WERI-Rb-1 (cell line): ENCODE data around the gene EEFSEC.

Experiments
- DNase-seq: peaks from one replicate; pipeline ENCODE4 v3.0.0-alpha.2; 2020
- H3K27ac ChIP-seq: fragments of 250-450 bp; sonication (Bioruptor Pico); 2 replicates; pipeline ENCODE4 v1.5.1; 2020; ENCODE audit warnings: mild to moderate bottlenecking, moderate library complexity
- H3K27me3 ChIP-seq: fragments of 250-450 bp; sonication (Bioruptor Pico); 2 replicates; pipeline ENCODE4 v1.5.1; 2021; ENCODE audit warnings: mild to moderate bottlenecking, low read depth, moderate library complexity; ENCODE audit not compliant: insufficient read depth, severe bottlenecking
- H3K36me3 ChIP-seq: fragments of 250-450 bp; sonication (Bioruptor Pico); 2 replicates; pipeline ENCODE4 v1.5.1; 2020; ENCODE audit warnings: mild to moderate bottlenecking, moderate library complexity
- H3K4me3 ChIP-seq: 2 replicates; pipeline ENCODE4 v1.5.1; 2011; ENCODE audit warnings: low read depth, mild to moderate bottlenecking, control low read depth, low read length
- H3K9me3 ChIP-seq: fragments of 250-450 bp; sonication (Bioruptor Pico); 2 replicates; pipeline ENCODE4 v1.5.1; 2021; ENCODE audit warnings: mild to moderate bottlenecking, moderate library complexity; ENCODE audit not compliant: severe bottlenecking
- CTCF ChIP-seq: IDR thresholded peaks from 2 replicates; pipeline ENCODE4 v1.5.1; 2011; ENCODE audit warnings: low read depth, mild to moderate bottlenecking, control low read depth, inconsistent platforms, low read length

EEFSEC gene

GRCh38 chr3:128399221-128399915 is 246.1 kb downstream of the EEFSEC start:
- Histone ChIP-seq H3K27ac (no peak overlapping the region; the same call in 1 of the 2 replicates), H3K27me3 (no peaks in the 10 kb centered on the region), H3K9me3 (no peaks in the 10 kb centered on the region), H3K36me3 (no peaks in the 10 kb centered on the region), H3K4me3 (no peak overlapping the region)
- TF ChIP-seq CTCF, result no peak
- no peak for DNase-seq

- no peak overlapping the region for H3K4me3 ChIP-seq
- H3K36me3 ChIP-seq, result no peaks in the 10 kb centered on the region
- TF ChIP-seq CTCF, result no peak
- no peak for DNase-seq
- no peaks in the 10 kb centered on the region for H3K9me3 ChIP-seq
- H3K27me3 ChIP-seq, result no peaks in the 10 kb centered on the region
- no peak overlapping the region for H3K27ac ChIP-seq
These were observed 247.4 kb downstream of the EEFSEC start for GRCh38 chr3:128400671-128401070.

GRCh38 chr3:128402319-128402718 is 249.0 kb downstream of the EEFSEC start:
- no peak overlapping the region for H3K27ac ChIP-seq

GRCh38 chr3:128402998-128403397 is 249.7 kb downstream of the EEFSEC start:
- no peak overlapping the region for H3K4me3 ChIP-seq
- no peaks in the 10 kb centered on the region for H3K36me3 ChIP-seq
- no peak for TF ChIP-seq CTCF
- H3K27ac ChIP-seq, result no peak overlapping the region
- H3K9me3 ChIP-seq, result no peaks in the 10 kb centered on the region
- no peaks in the 10 kb centered on the region for H3K27me3 ChIP-seq
- no peak for DNase-seq

More at GRCh38 chr3:128402319-128402718, 249.0 kb downstream of the EEFSEC start:
- no peaks in the 10 kb centered on the region for H3K36me3 ChIP-seq
- no peaks in the 10 kb centered on the region for H3K27me3 ChIP-seq
- no peak for DNase-seq
- no peak overlapping the region for H3K4me3 ChIP-seq
- H3K9me3 ChIP-seq, result no peaks in the 10 kb centered on the region
- TF ChIP-seq CTCF, result no peak

GRCh38 chr3:128404276-128405068 is 251.2 kb downstream of the EEFSEC start:
- H3K9me3 ChIP-seq, result no peaks in the 10 kb centered on the region
- H3K36me3 ChIP-seq, result no peaks in the 10 kb centered on the region
- no peaks in the 10 kb centered on the region for H3K27me3 ChIP-seq
- no peak for TF ChIP-seq CTCF
- no peak overlapping the region for H3K4me3 ChIP-seq
- DNase-seq, result peak; percentile 86
- peak overlapping the region; percentile 19; the same call in 1 of the 2 replicates for H3K27ac ChIP-seq
